Omental fat pad (tissue), 4 donors: ENCODE measurements around the gene MLNR. TPM values are rescaled to one million over a fixed set of nuclear protein-coding genes. Genes with fewer than 3 reads are reported as not detected.

Source experiments
- ATAC-seq: fragments of 150-250 bp; one replicate; pipeline ENCODE4 v1.9.1; 2016; ENCODE audit warnings: mild to moderate bottlenecking, moderate library complexity; ENCODE audit not compliant: low FRiP score
- DNase-seq: peaks from one replicate; pipeline ENCODE4 v3.0.0-alpha.2; 2019; ENCODE audit warnings: low spot score
- total RNA-seq, 4 donors: library from RNA; depleted of rRNA; stranded (reverse); fragments of >200 nt; gene quantifications; one replicate each; pipeline ENCODE4 v1.1.0, GENCODE V29; 2016
- TF ChIP-seq, protein P1 (sequence below), 3 donors: fragments of 450-650 bp; IDR thresholded peaks; one replicate each; pipeline ENCODE4 v1.5.1; 2016 to 2017; ENCODE audit warnings: antibody characterized with exemption in 3 of 3, mild to moderate bottlenecking in 3 of 3, moderate library complexity in 2 of 3

The MLNR gene
- total RNA-seq, 4 donors from 2014 or later, result 0.72 TPM; not detected in 3

- TF ChIP-seq, protein P1, sequence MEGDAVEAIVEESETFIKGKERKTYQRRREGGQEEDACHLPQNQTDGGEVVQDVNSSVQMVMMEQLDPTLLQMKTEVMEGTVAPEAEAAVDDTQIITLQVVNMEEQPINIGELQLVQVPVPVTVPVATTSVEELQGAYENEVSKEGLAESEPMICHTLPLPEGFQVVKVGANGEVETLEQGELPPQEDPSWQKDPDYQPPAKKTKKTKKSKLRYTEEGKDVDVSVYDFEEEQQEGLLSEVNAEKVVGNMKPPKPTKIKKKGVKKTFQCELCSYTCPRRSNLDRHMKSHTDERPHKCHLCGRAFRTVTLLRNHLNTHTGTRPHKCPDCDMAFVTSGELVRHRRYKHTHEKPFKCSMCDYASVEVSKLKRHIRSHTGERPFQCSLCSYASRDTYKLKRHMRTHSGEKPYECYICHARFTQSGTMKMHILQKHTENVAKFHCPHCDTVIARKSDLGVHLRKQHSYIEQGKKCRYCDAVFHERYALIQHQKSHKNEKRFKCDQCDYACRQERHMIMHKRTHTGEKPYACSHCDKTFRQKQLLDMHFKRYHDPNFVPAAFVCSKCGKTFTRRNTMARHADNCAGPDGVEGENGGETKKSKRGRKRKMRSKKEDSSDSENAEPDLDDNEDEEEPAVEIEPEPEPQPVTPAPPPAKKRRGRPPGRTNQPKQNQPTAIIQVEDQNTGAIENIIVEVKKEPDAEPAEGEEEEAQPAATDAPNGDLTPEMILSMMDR (IDR thresholded peaks at IDR 0.05), result no peak
- no peak for ATAC-seq
- no peak for DNase-seq
Observed at GRCh38 chr13:49206641-49207040, 13.5 kb upstream of the MLNR start.

- ATAC-seq (no peak), DNase-seq (no peak)
- TF ChIP-seq, protein P1 (IDR thresholded peaks at IDR 0.05), result no peak
Observed at GRCh38 chr13:49208619-49209018, 11.5 kb upstream of the MLNR start.

DNA sequence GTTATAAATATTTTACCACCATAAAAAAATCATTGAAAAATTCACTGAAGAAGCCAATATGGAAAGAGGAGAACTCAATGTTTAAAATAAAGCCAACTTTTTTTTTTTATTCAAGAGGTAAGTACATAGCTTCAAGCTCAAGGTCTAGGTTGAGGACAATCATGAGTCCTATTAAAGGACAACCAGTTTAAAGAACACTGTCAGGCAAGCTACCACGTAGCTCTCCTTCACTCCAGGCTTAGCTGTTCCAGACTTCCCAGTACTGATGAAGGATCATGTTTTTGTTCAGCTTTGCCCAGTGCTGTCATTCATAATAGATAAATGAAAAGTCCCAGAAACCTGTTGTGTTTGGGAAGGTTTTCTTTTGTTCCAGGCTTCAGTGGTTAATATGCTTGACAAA lies 10.0 kb upstream of the MLNR start:
- no peak for ATAC-seq
- no peak for DNase-seq
- TF ChIP-seq, protein P1 (IDR thresholded peaks at IDR 0.05), result no peak

DNA sequence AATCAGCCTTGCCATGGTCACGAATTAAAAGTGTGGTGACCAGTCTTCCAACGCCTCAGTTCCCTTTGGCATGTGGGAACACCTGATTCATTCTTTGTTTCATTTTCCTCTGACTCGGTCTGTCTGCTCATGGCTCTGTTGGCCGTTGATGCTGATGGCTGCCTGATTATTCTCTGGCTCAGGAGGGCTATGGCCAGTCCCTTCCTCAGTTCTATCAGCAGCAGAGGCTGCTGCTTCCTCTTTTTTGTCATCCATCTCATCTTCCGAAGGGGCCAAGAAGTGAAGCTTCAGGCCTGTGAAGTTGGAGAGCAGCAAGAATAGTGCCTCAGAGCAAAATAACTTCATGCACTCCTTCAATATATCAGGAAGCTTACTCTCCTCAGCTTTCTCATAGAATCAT lies 9.5 kb upstream of the MLNR start:
- TF ChIP-seq, protein P1 (IDR thresholded peaks at IDR 0.05), result no peak
- ATAC-seq, result no peak
- DNase-seq, result no peak

GRCh38 chr13:49213539-49213938 lies 6.6 kb upstream of the MLNR start:
- DNase-seq (no peak), ATAC-seq (no peak)

GRCh38 chr13:49213997-49214916 lies 5.9 kb upstream of the MLNR start:
- DNase-seq (no peak), ATAC-seq (no peak)
- TF ChIP-seq, protein P1 (IDR thresholded peaks at IDR 0.05), result no peak

More at GRCh38 chr13:49213539-49213938, 6.6 kb upstream of the MLNR start:
- TF ChIP-seq, protein P1 (IDR thresholded peaks at IDR 0.05), result no peak

- no peak for DNase-seq
- TF ChIP-seq, protein P1 (IDR thresholded peaks at IDR 0.05), result no peak
- no peak for ATAC-seq
Observed at GRCh38 chr13:49214917-49215376, 5.2 kb upstream of the MLNR start.
